Myocyte (in vitro differentiated cells): ENCODE measurements around the gene ANKRD24. TPM values are rescaled to one million over a fixed set of nuclear protein-coding genes. Genes with fewer than 3 reads are reported as not detected.
"Not testable (repeated sequence)": the region's sequence is repeated elsewhere in the genome, so short reads cannot be mapped to it uniquely, and the experiment has no call there.

ENCODE experiments used
- DNase-seq: peaks from one replicate; pipeline ENCODE4 v3.0.0-alpha.2; 2012; ENCODE audit warnings: low read depth
- polyA plus RNA-seq: library from polyadenylated mRNA; unstranded; fragments of >200 nt; gene quantifications from one replicate; pipeline ENCODE4 v1.2.1, GENCODE V29; 2012; ENCODE audit warnings: missing spikeins
- total RNA-seq: library from RNA; depleted of rRNA; stranded (reverse); fragments of >200 nt; gene quantifications from 2 replicates; pipeline ENCODE4 v1.2.3, GENCODE V29; 2014

Gene ANKRD24
- 0.53 and 1.4 TPM in 2 replicates for total RNA-seq
- polyA plus RNA-seq, result 1.1 TPM

- DNase-seq, result peak; percentile 94
Measured at GRCh38 chr19:4182084-4182810, at the start of gene ANKRD24, which contains the start of gene SIRT6. Gene ANKRD24, plus strand, starts transcription at chr19:4182689. Its CDS starts 3,737 bp downstream, at chr19:4186426. Gene SIRT6, minus strand, starts transcription at chr19:4182563. Its CDS starts 24 bp downstream, at chr19:4182539.

- no peak for DNase-seq
Measured at GRCh38 chr19:4134351-4134750, 48.1 kb upstream of the ANKRD24 start.

- not testable (repeated sequence) for DNase-seq
Measured at GRCh38 chr19:4135386-4135785, 47.1 kb upstream of the ANKRD24 start.

- no peak for DNase-seq
Measured at GRCh38 chr19:4136680-4137088, 45.8 kb upstream of the ANKRD24 start.

- no peak for DNase-seq
Measured at GRCh38 chr19:4138445-4138844, 44.0 kb upstream of the ANKRD24 start.

GRCh38 chr19:4139614-4140236 is 42.8 kb upstream of the ANKRD24 start:
- peak; percentile 52 for DNase-seq

- peak; percentile 44 for DNase-seq
Measured at GRCh38 chr19:4140237-4140711, 42.2 kb upstream of the ANKRD24 start.

- DNase-seq, result not testable (repeated sequence)
Measured at GRCh38 chr19:4142916-4143315, 39.6 kb upstream of the ANKRD24 start.

- no peak for DNase-seq
Measured at GRCh38 chr19:4144666-4145249, 37.7 kb upstream of the ANKRD24 start.

GRCh38 chr19:4149518-4150288 is 32.8 kb upstream of the ANKRD24 start:
- DNase-seq, result no peak

- no peak for DNase-seq
Measured at GRCh38 chr19:4151623-4152022, 30.9 kb upstream of the ANKRD24 start.

- DNase-seq, result no peak
Measured at GRCh38 chr19:4152241-4152998, 30.1 kb upstream of the ANKRD24 start.

- no peak for DNase-seq
Measured at GRCh38 chr19:4154571-4155312, 27.7 kb upstream of the ANKRD24 start.

- no peak for DNase-seq
Measured at GRCh38 chr19:4157164-4157563, 25.3 kb upstream of the ANKRD24 start.

- DNase-seq, result not testable (repeated sequence)
Measured at GRCh38 chr19:4157971-4158370, 24.5 kb upstream of the ANKRD24 start.

GRCh38 chr19:4161415-4162077 is 20.9 kb upstream of the ANKRD24 start:
- no peak for DNase-seq

GRCh38 chr19:4164262-4164661 is 18.2 kb upstream of the ANKRD24 start:
- DNase-seq, result no peak

- no peak for DNase-seq
Measured at GRCh38 chr19:4171676-4172075, 10.8 kb upstream of the ANKRD24 start.

GRCh38 chr19:4172861-4173473 is 9.5 kb upstream of the ANKRD24 start:
- DNase-seq, result peak; percentile 68
